HepG2 (cell line): ENCODE measurements around the gene BIRC5. TPM values are rescaled to one million over a fixed set of nuclear protein-coding genes. Genes with fewer than 3 reads are reported as not detected.

ENCODE experiments used
- HOXD1 ChIP-seq: sonication (generic); formaldehyde crosslinking; IDR thresholded peaks from 2 replicates; pipeline ENCODE4 v1.5.0; 2020; ENCODE audit warnings: missing genetic modification reagents
- ISL2 ChIP-seq: sonication (generic); formaldehyde crosslinking; IDR thresholded peaks from 2 replicates; pipeline ENCODE4 v1.5.0; 2020; ENCODE audit warnings: missing genetic modification reagents
- MATR3 ChIP-seq: sonication (generic); formaldehyde crosslinking; IDR thresholded peaks from 2 replicates; pipeline ENCODE4 v1.4.0; 2020; ENCODE audit warnings: missing genetic modification reagents
- MED1 ChIP-seq: sonication (generic); formaldehyde crosslinking; IDR thresholded peaks from 2 replicates; pipeline ENCODE4 v1.4.0; 2020; ENCODE audit warnings: missing genetic modification reagents
- RXRB ChIP-seq: IDR thresholded peaks from 2 replicates; pipeline ENCODE4 v1.6.1; 2016; ENCODE audit warnings: borderline replicate concordance, missing genetic modification reagents, missing compliant biosample characterization
- SRF ChIP-seq: IDR thresholded peaks from 2 replicates; pipeline ENCODE4 v1.6.1; 2011; ENCODE audit warnings: mild to moderate bottlenecking, low read depth, low read length, moderate library complexity
- ZBTB1 ChIP-seq: sonication (generic); formaldehyde crosslinking; IDR thresholded peaks from 2 replicates; pipeline ENCODE4 v1.4.0; 2020; ENCODE audit warnings: missing genetic modification reagents, borderline replicate concordance
- ZMYM3 ChIP-seq: sonication (generic); formaldehyde crosslinking; IDR thresholded peaks from 2 replicates; pipeline ENCODE4 v1.5.1; 2020; ENCODE audit warnings: mild to moderate bottlenecking, missing genetic modification reagents
- ZNF136 ChIP-seq: sonication (generic); formaldehyde crosslinking; IDR thresholded peaks from 2 replicates; pipeline ENCODE4 v1.8.1; 2022; ENCODE audit warnings: low read depth, mild to moderate bottlenecking, moderate library complexity, missing genetic modification reagents
- ZNF3 ChIP-seq: IDR thresholded peaks from 2 replicates; pipeline ENCODE4 v1.7.0; 2017; ENCODE audit warnings: inconsistent platforms
- ZNF776 ChIP-seq: sonication (generic); formaldehyde crosslinking; IDR thresholded peaks from 2 replicates; pipeline ENCODE4 v1.4.0; 2020; ENCODE audit warnings: mild to moderate bottlenecking, missing genetic modification reagents
- polyA plus RNA-seq, 8 experiments: library from polyadenylated mRNA; depleted of rRNA in 3 of 8; stranded (reverse) in 7 of 8; unstranded in 1 of 8; fragments of >200 nt; fragmentation: Illumina TruSeq in 4 of 8; extraction: Trizol in 4 of 8; gene quantifications; 2 replicates each; pipeline versions ENCODE4 v1.2.1 to v1.2.3, GENCODE V29; 2011 to 2016; ENCODE audit warnings: low read depth in 4 of 8, missing spikeins in 1 of 8, mixed read lengths in 1 of 8; ENCODE audit not compliant: insufficient read depth in 1 of 8
- total RNA-seq, 5 experiments: library from RNA; depleted of rRNA; stranded (reverse); fragments of >200 nt; fragmentation: Illumina TruSeq; extraction: Trizol; gene quantifications; 2 replicates each; pipeline ENCODE4 v1.2.3, GENCODE V29; 2016; ENCODE audit warnings: low read depth in 1 of 5
- TF ChIP-seq, protein P1 (sequence below): sonication (generic); formaldehyde crosslinking; IDR thresholded peaks from 2 replicates; pipeline ENCODE4 v1.5.0; 2020; ENCODE audit warnings: missing genetic modification reagents, mild to moderate bottlenecking, borderline replicate concordance
- TF ChIP-seq, protein P2 (sequence below): sonication (generic); formaldehyde crosslinking; IDR thresholded peaks from 2 replicates; pipeline ENCODE4 v1.8.0; 2022; ENCODE audit warnings: missing genetic modification reagents, low read depth, mild to moderate bottlenecking, borderline replicate concordance
- TF ChIP-seq, protein P3 (sequence below): sonication (generic); formaldehyde crosslinking; IDR thresholded peaks from 2 replicates; pipeline ENCODE4 v1.9.0; 2021; ENCODE audit warnings: missing genetic modification reagents, borderline replicate concordance
- TF ChIP-seq, protein P4 (sequence below): IDR thresholded peaks from 2 replicates; pipeline ENCODE4 v1.6.1; 2016; ENCODE audit warnings: low read depth, missing genetic modification reagents, missing compliant biosample characterization
- TF ChIP-seq, protein P5 (sequence below): sonication (generic); formaldehyde crosslinking; IDR thresholded peaks from 2 replicates; pipeline ENCODE4 v1.9.0; 2021; ENCODE audit warnings: missing genetic modification reagents, mild to moderate bottlenecking, borderline replicate concordance
- TF ChIP-seq, protein P6 (sequence below): IDR thresholded peaks from 2 replicates; pipeline ENCODE4 v1.6.1; 2018; ENCODE audit warnings: missing genetic modification reagents, mild to moderate bottlenecking, missing compliant biosample characterization

BIRC5 gene
- total and polyA plus RNA-seq, 2 of the 13 experiments (the other 11 are each of a cell fraction or from before 2014, with no cell fraction given), result 30.3 to 135 TPM

DNA sequence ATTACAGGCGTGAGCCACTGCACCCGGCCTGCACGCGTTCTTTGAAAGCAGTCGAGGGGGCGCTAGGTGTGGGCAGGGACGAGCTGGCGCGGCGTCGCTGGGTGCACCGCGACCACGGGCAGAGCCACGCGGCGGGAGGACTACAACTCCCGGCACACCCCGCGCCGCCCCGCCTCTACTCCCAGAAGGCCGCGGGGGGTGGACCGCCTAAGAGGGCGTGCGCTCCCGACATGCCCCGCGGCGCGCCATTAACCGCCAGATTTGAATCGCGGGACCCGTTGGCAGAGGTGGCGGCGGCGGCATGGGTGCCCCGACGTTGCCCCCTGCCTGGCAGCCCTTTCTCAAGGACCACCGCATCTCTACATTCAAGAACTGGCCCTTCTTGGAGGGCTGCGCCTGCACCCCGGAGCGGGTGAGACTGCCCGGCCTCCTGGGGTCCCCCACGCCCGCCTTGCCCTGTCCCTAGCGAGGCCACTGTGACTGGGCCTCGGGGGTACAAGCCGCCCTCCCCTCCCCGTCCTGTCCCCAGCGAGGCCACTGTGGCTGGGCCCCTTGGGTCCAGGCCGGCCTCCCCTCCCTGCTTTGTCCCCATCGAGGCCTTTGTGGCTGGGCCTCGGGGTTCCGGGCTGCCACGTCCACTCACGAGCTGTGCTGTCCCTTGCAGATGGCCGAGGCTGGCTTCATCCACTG, at the start of gene BIRC5 (continued):
- TF ChIP-seq, protein P1, sequence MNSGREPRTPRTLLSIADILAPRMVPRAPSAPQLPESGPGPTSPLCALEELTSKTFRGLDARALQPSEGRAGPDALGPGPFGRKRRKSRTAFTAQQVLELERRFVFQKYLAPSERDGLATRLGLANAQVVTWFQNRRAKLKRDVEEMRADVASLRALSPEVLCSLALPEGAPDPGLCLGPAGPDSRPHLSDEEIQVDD (CRISPR knock-in tag), result no peak
- TF ChIP-seq ZNF3 (CRISPR knock-in tag) (no peak), ZNF136 (CRISPR knock-in tag) (no peak), MED1 (CRISPR knock-in tag) (peak; percentile 76), MATR3 (CRISPR knock-in tag) (no peak), ISL2 (CRISPR knock-in tag) (peak; percentile 89), ZMYM3 (peak; percentile 86), HOXD1 (CRISPR knock-in tag) (peak; percentile 90), SRF (peak; percentile 81; the same call in 1 of the 2 replicates), ZNF776 (CRISPR knock-in tag) (peak; percentile 90), ZBTB1 (no peak), RXRB (peak; percentile 72)
- TF ChIP-seq, protein P2, sequence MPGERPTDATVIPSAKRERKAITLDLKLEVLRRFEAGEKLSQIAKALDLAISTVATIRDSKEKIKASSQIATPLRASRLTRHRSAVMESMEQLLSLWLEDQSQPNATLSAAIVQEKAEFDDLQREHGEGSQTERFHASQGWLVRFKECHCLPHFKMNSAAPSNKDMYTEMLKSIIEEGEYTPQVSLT, result no peak; the same call in 1 of the 2 replicates
- TF ChIP-seq, protein P3, sequence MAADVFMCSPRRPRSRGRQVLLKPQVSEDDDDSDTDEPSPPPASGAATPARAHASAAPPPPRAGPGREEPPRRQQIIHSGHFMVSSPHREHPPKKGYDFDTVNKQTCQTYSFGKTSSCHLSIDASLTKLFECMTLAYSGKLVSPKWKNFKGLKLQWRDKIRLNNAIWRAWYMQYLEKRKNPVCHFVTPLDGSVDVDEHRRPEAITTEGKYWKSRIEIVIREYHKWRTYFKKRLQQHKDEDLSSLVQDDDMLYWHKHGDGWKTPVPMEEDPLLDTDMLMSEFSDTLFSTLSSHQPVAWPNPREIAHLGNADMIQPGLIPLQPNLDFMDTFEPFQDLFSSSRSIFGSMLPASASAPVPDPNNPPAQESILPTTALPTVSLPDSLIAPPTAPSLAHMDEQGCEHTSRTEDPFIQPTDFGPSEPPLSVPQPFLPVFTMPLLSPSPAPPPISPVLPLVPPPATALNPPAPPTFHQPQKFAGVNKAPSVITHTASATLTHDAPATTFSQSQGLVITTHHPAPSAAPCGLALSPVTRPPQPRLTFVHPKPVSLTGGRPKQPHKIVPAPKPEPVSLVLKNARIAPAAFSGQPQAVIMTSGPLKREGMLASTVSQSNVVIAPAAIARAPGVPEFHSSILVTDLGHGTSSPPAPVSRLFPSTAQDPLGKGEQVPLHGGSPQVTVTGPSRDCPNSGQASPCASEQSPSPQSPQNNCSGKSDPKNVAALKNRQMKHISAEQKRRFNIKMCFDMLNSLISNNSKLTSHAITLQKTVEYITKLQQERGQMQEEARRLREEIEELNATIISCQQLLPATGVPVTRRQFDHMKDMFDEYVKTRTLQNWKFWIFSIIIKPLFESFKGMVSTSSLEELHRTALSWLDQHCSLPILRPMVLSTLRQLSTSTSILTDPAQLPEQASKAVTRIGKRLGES (CRISPR knock-in tag), result peak; percentile 67; the same call in 1 of the 2 replicates
- TF ChIP-seq, protein P4, sequence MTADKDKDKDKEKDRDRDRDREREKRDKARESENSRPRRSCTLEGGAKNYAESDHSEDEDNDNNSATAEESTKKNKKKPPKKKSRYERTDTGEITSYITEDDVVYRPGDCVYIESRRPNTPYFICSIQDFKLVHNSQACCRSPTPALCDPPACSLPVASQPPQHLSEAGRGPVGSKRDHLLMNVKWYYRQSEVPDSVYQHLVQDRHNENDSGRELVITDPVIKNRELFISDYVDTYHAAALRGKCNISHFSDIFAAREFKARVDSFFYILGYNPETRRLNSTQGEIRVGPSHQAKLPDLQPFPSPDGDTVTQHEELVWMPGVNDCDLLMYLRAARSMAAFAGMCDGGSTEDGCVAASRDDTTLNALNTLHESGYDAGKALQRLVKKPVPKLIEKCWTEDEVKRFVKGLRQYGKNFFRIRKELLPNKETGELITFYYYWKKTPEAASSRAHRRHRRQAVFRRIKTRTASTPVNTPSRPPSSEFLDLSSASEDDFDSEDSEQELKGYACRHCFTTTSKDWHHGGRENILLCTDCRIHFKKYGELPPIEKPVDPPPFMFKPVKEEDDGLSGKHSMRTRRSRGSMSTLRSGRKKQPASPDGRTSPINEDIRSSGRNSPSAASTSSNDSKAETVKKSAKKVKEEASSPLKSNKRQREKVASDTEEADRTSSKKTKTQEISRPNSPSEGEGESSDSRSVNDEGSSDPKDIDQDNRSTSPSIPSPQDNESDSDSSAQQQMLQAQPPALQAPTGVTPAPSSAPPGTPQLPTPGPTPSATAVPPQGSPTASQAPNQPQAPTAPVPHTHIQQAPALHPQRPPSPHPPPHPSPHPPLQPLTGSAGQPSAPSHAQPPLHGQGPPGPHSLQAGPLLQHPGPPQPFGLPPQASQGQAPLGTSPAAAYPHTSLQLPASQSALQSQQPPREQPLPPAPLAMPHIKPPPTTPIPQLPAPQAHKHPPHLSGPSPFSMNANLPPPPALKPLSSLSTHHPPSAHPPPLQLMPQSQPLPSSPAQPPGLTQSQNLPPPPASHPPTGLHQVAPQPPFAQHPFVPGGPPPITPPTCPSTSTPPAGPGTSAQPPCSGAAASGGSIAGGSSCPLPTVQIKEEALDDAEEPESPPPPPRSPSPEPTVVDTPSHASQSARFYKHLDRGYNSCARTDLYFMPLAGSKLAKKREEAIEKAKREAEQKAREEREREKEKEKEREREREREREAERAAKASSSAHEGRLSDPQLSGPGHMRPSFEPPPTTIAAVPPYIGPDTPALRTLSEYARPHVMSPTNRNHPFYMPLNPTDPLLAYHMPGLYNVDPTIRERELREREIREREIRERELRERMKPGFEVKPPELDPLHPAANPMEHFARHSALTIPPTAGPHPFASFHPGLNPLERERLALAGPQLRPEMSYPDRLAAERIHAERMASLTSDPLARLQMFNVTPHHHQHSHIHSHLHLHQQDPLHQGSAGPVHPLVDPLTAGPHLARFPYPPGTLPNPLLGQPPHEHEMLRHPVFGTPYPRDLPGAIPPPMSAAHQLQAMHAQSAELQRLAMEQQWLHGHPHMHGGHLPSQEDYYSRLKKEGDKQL (CRISPR knock-in tag), result 0 out of 2 replicates have a peak, but pooled peaks have one; percentile 35
- TF ChIP-seq, protein P5, sequence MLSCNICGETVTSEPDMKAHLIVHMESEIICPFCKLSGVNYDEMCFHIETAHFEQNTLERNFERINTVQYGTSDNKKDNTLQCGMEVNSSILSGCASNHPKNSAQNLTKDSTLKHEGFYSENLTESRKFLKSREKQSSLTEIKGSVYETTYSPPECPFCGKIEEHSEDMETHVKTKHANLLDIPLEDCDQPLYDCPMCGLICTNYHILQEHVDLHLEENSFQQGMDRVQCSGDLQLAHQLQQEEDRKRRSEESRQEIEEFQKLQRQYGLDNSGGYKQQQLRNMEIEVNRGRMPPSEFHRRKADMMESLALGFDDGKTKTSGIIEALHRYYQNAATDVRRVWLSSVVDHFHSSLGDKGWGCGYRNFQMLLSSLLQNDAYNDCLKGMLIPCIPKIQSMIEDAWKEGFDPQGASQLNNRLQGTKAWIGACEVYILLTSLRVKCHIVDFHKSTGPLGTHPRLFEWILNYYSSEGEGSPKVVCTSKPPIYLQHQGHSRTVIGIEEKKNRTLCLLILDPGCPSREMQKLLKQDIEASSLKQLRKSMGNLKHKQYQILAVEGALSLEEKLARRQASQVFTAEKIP (CRISPR knock-in tag), result no peak
- TF ChIP-seq, protein P6, sequence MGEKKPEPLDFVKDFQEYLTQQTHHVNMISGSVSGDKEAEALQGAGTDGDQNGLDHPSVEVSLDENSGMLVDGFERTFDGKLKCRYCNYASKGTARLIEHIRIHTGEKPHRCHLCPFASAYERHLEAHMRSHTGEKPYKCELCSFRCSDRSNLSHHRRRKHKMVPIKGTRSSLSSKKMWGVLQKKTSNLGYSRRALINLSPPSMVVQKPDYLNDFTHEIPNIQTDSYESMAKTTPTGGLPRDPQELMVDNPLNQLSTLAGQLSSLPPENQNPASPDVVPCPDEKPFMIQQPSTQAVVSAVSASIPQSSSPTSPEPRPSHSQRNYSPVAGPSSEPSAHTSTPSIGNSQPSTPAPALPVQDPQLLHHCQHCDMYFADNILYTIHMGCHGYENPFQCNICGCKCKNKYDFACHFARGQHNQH, result 0 out of 2 replicates have a peak, but pooled peaks have one; percentile 80
